CD4-positive, alpha-beta T cell treated with Interleukin-6 at 100 ng/mL for 8 hours (primary cell): ENCODE measurements around the gene UCMA.

Source experiments
- DNase-seq: peaks from one replicate; pipeline ENCODE4 v3.0.0-alpha.2; 2020; ENCODE audit warnings: mixed read lengths, low spot score

UCMA gene

GRCh38 chr10:13187135-13187534, 47.0 kb downstream of the UCMA start:
- DNase-seq: no peak

DNA sequence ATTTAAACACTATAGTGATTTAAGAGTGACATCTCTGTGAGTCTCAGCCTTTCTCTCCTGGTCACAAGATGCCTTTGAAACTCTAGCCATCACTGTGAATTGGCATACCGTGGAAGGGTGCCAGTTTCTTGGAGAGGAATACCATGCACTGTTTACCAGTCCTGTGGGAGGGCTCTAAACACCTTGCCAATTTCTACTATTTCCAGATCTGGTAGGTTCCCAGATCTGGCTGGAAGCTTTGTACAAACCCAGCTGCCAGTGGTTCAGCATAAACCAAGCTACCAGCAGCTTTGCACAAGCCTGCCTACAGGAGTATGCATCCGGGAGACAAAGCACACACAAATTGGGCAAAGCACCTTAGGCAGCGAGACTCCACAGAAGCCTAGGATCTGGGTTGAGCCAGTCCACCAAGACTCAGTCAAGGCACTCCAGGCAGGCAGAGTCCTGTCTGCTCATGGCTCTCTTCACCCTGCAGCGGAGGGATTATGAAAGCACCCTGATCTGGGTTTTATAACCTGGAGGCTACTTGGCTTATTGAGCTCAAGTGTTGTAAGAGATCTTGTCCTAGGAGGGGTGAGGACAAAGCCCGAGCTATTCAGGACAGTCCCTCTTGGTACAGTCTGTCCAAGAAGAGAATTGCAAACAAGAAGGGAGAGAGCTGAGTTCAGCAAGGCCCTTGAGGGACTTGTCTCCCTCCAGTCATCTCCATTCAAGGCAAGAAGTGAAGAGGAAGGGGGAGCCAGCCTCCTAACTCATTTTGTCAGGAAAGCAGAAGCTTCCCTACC, 49.3 kb downstream of the UCMA start:
- DNase-seq: no peak

DNA sequence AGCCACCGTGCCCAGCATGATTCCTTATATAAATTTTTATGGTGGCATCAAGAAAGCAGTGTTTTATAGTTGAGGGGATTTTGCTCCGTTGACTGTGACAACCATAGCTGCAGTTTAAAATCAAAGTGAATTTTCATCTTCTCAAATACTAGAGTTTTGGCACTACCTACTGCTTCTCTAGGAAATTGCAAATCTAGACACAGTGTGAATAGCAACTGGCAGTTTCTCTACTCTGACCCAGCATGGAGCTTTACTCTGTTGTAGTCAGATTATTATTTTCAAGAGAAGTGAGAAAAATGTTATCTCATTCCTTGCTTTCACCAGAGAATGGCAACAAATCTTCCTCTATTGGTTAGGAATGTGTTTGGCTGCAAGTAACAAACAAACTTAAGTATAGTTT, 49.9 kb downstream of the UCMA start:
- DNase-seq: no peak

DNA sequence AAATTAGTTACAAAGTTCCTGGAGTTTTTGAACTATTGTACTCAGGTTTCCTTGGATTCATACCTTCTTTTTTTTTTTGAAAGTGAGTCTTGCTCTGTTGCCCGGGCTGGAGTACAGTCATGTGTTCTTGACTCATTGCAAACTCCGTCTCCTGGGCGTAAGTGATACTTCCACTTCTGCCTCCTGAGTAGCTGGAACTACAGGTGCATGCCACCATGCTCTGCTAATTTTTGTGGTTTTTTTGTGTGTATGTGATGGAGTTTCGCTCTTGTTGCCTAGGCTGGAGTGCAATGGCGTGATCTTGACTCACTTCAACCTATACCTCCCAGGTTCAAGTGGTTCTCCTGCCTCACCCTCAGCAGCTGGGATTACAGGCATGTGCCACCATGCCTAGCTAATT, 50.5 kb downstream of the UCMA start:
- no peak for DNase-seq

- DNase-seq: no peak
Observed at GRCh38 chr10:13182424-13182823, 51.8 kb downstream of the UCMA start.

GRCh38 chr10:13180788-13181187, 53.4 kb downstream of the UCMA start:
- no peak for DNase-seq

GRCh38 chr10:13173616-13174015, 60.6 kb downstream of the UCMA start:
- no peak for DNase-seq
